NT2/D1 (cell line): ENCODE results near the gene MIF4GD.

Experiments used
- SUZ12 ChIP-seq: IDR thresholded peaks from 2 replicates; pipeline ENCODE4 v1.6.1; 2011; ENCODE audit not compliant: insufficient read length, insufficient read depth; ENCODE audit errors: extremely low read depth
- YY1 ChIP-seq: IDR thresholded peaks from 2 replicates; pipeline ENCODE4 v1.6.1; 2011; ENCODE audit not compliant: insufficient read length, insufficient read depth
- ZNF274 ChIP-seq: IDR thresholded peaks from 2 replicates; pipeline ENCODE4 v1.6.1; 2011; ENCODE audit warnings: mild to moderate bottlenecking, low read depth, low read length

GRCh38 chr17:75262112-75262606, 8.9 kb downstream of the MIF4GD start:
- TF ChIP-seq YY1 (no peak), ZNF274 (no peak), SUZ12 (no peak)
